Tibial nerve (tissue), 3 donors: Measurements from ENCODE around the gene PNPO.

ENCODE experiments used
- CTCF ChIP-seq, 5 experiments: fragments of 200-600 bp in 3 of 5; fragments of 450-650 bp in 2 of 5; sonication (generic) in 3 of 5; IDR thresholded peaks; one replicate each; pipeline ENCODE4 v1.5.1; 2016 to 2019; ENCODE audit warnings: antibody characterized with exemption in 5 of 5, mild to moderate bottlenecking in 3 of 5, moderate library complexity in 2 of 5
- POLR2A ChIP-seq, 2 donors: fragments of 450-650 bp; IDR thresholded peaks; one replicate each; pipeline ENCODE4 v1.6.1; 2017; ENCODE audit warnings: antibody characterized with exemption in 2 of 2, mild to moderate bottlenecking in 2 of 2, moderate library complexity in 2 of 2

DNA sequence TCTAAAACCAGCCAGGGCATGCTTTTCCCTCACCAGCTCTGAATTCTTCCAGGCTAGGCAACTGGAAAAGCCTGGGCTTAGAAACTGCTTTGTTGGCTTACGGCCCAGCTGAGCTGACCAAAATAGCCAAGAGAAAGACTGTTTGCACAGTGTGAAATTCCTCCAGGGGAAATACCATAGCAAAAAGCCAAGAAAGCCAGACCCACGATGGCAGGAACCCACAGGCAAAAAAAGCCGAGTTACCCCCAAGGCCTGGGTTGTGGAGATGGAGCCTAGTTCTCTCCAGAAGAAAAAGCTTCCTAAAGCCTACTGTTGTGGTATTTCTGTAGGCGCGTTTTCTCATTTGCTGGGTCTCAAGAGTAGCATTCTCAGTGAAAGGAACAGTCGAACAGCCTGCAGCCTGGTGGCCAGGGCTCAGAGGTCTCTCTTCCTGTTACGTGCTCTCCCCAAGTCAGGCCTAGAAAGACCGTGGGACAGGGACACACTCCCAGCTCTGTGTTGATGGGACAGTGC is 36.1 kb upstream of the PNPO start:
- TF ChIP-seq CTCF (IDR thresholded peaks at IDR 0.05) (no peak), POLR2A (IDR thresholded peaks at IDR 0.05) (no peak)
